ENCODE data around the gene ESD. TPM values are rescaled to one million over a fixed set of nuclear protein-coding genes. Genes with fewer than 3 reads are reported as not detected.
"Not testable (repeated sequence)": the region's sequence is repeated elsewhere in the genome, so short reads cannot be mapped to it uniquely, and the experiment has no call there.

Gene ESD
- total RNA-seq, 2 experiments from 2014 or later = 130 to 133 TPM

- CTCF ChIA-PET = interaction anchor here (1.0 to 1.2 kb wide), 2 partner anchors 12 to 14 kb away, joined by 3 read pairs; no protein-coding TSS in a partner anchor
- intact Hi-C loops (cut with micrococcal nuclease) = no loop called here
- POLR2A ChIA-PET = no interaction called here
- TF ChIP-seq, protein P1, sequence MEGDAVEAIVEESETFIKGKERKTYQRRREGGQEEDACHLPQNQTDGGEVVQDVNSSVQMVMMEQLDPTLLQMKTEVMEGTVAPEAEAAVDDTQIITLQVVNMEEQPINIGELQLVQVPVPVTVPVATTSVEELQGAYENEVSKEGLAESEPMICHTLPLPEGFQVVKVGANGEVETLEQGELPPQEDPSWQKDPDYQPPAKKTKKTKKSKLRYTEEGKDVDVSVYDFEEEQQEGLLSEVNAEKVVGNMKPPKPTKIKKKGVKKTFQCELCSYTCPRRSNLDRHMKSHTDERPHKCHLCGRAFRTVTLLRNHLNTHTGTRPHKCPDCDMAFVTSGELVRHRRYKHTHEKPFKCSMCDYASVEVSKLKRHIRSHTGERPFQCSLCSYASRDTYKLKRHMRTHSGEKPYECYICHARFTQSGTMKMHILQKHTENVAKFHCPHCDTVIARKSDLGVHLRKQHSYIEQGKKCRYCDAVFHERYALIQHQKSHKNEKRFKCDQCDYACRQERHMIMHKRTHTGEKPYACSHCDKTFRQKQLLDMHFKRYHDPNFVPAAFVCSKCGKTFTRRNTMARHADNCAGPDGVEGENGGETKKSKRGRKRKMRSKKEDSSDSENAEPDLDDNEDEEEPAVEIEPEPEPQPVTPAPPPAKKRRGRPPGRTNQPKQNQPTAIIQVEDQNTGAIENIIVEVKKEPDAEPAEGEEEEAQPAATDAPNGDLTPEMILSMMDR (IDR thresholded peaks at IDR 0.05) = no peak
- Mint-ChIP-seq H3K4me1 (ENCODE audit: low read depth) (peaks cover 3% of the 10 kb centered on the region), H3K4me3 (no peak overlapping the region), H3K9me3 (no peaks in the 10 kb centered on the region), H3K27me3 (no peaks in the 10 kb centered on the region), H3K36me3 (ENCODE audit: low read depth) (no peaks in the 10 kb centered on the region), H3K27ac (no peak overlapping the region)
- ATAC-seq (no peak), DNase-seq (no peak)
Measured at GRCh38 chr13:46761866-46762265, 35.1 kb downstream of the ESD start.

GRCh38 chr13:46761174-46761573 lies 35.8 kb downstream of the ESD start:
- POLR2A ChIA-PET = no interaction called here
- CTCF ChIA-PET = no interaction called here

DNA sequence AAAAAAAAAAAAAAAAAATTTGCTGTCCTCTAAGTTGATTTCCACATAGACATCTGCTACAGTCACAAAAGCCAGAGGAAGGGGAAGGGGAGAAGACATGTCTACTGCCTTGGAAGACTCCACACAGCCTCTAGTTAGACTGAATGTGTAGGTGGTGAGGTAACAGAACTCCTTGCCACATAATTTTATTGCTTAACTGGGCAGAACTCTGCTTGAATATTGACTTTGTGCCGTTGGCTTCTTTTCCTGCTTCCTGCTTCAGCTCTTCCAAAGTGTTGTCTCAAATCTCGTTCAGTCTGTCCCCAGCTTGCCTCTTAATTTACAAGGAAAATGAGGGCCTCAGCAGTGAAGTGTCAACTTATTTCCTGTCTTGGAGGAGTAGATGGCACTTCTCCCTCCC lies 37.1 kb downstream of the ESD start:
- Mint-ChIP-seq H3K4me1 (ENCODE audit: low read depth) (peaks cover 3% of the 10 kb centered on the region), H3K36me3 (ENCODE audit: low read depth) (no peaks in the 10 kb centered on the region), H3K27me3 (no peaks in the 10 kb centered on the region), H3K27ac (no peak overlapping the region), H3K9me3 (no peaks in the 10 kb centered on the region), H3K4me3 (no peak overlapping the region)
- intact Hi-C loops (cut with micrococcal nuclease) = no loop called here
- ChIA-PET POLR2A (no interaction called here), CTCF (no interaction called here)
- TF ChIP-seq, protein P1 (IDR thresholded peaks at IDR 0.05) = no peak
- ATAC-seq (no peak), DNase-seq (no peak)

More at GRCh38 chr13:46761174-46761573, 35.8 kb downstream of the ESD start:
- Mint-ChIP-seq H3K27ac (no peak overlapping the region), H3K27me3 (no peaks in the 10 kb centered on the region), H3K4me1 (ENCODE audit: low read depth) (peaks cover 3% of the 10 kb centered on the region), H3K9me3 (no peaks in the 10 kb centered on the region), H3K36me3 (ENCODE audit: low read depth) (no peaks in the 10 kb centered on the region), H3K4me3 (no peak overlapping the region)
- intact Hi-C loops (cut with micrococcal nuclease) = no loop called here
- TF ChIP-seq, protein P1 (IDR thresholded peaks at IDR 0.05) = no peak
- ATAC-seq (no peak), DNase-seq (no peak)

GRCh38 chr13:46757640-46758039 lies 39.3 kb downstream of the ESD start:
- ATAC-seq (no peak), DNase-seq (no peak)
- ChIA-PET CTCF (interaction anchor here (1.5 to 1.6 kb wide), 2 partner anchors 206 to 261 kb away, joined by 4 to 7 read pairs; no protein-coding TSS in a partner anchor), POLR2A (no interaction called here)
- H3K27ac Mint-ChIP-seq = no peak overlapping the region
- intact Hi-C loops (cut with micrococcal nuclease) = no loop called here
- no peak overlapping the region for H3K4me3 Mint-ChIP-seq
- peaks cover 6% of the 10 kb centered on the region for H3K4me1 Mint-ChIP-seq (ENCODE audit: low read depth)
- H3K9me3 Mint-ChIP-seq = no peaks in the 10 kb centered on the region
- TF ChIP-seq, protein P1 (IDR thresholded peaks at IDR 0.05) = no peak
- H3K36me3 Mint-ChIP-seq (ENCODE audit: low read depth) = peaks cover 4% of the 10 kb centered on the region
- no peaks in the 10 kb centered on the region for H3K27me3 Mint-ChIP-seq

GRCh38 chr13:46756977-46757376 lies 40.0 kb downstream of the ESD start:
- Mint-ChIP-seq H3K27ac (no peak overlapping the region), H3K9me3 (no peaks in the 10 kb centered on the region), H3K36me3 (ENCODE audit: low read depth) (peaks cover 4% of the 10 kb centered on the region), H3K4me1 (ENCODE audit: low read depth) (peaks cover 11% of the 10 kb centered on the region), H3K4me3 (no peak overlapping the region), H3K27me3 (no peaks in the 10 kb centered on the region)
- TF ChIP-seq, protein P1 (IDR thresholded peaks at IDR 0.05) = no peak
- CTCF ChIA-PET = interaction anchor here (1.5 kb wide), 1 partner anchor 205 kb away, joined by 7 read pairs; no protein-coding TSS in a partner anchor
- DNase-seq = no peak
- POLR2A ChIA-PET = interaction anchor here (0.6 kb wide), 1 partner anchor 192 kb away, joined by 3 read pairs; no protein-coding TSS in a partner anchor
- ATAC-seq = no peak
- intact Hi-C loops (cut with micrococcal nuclease) = no loop called here

DNA sequence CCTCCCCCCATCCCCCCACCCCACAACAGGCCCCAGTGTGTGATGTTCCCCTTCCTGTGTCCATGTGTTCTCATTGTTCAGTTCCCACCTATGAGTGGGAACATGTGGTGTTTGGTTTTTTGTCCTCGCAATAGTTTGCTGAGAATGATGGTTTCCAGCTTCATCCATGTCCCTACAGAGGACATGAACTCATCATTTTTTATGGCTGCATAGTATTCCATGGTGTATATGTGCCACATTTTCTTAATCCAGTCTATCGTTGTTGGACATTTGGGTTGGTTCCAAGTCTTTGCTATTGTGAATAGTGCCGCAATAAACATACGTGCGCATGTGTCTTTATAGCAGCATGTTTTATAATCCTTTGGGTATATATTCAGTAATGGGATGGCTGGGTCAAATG lies 41.5 kb downstream of the ESD start:
- H3K4me1 Mint-ChIP-seq (ENCODE audit: low read depth) = peaks cover 25% of the 10 kb centered on the region
- H3K36me3 Mint-ChIP-seq (ENCODE audit: low read depth); H3K27ac Mint-ChIP-seq; DNase-seq; POLR2A ChIA-PET; CTCF ChIA-PET; ATAC-seq; H3K4me3 Mint-ChIP-seq; intact Hi-C loops (cut with micrococcal nuclease); H3K9me3 Mint-ChIP-seq; H3K27me3 Mint-ChIP-seq: not testable (repeated sequence)
